NK-92 (cell line): Measurements from ENCODE around the gene NDUFB10.
"Not testable (repeated sequence)": the region's sequence is repeated elsewhere in the genome, so short reads cannot be mapped to it uniquely, and the experiment has no call there.

Experiments used
- DNase-seq: peaks from one replicate; lab custom pipeline; 2025; ENCODE audit not compliant: unreplicated experiment; lab: John Stamatoyannopoulos, UW

Gene NDUFB10

GRCh38 chr16:1959269-1960039 lies at the start of gene NDUFB10:
Gene NDUFB10, plus strand, starts transcription at chr16:1959538. Its CDS starts 87 bp downstream, at chr16:1959625.
- no peak for DNase-seq

- no peak for DNase-seq
These were observed 49.6 kb upstream of the NDUFB10 start for GRCh38 chr16:1909561-1910231.

- DNase-seq = no peak
These were observed 47.7 kb upstream of the NDUFB10 start for GRCh38 chr16:1911467-1912214.

DNA sequence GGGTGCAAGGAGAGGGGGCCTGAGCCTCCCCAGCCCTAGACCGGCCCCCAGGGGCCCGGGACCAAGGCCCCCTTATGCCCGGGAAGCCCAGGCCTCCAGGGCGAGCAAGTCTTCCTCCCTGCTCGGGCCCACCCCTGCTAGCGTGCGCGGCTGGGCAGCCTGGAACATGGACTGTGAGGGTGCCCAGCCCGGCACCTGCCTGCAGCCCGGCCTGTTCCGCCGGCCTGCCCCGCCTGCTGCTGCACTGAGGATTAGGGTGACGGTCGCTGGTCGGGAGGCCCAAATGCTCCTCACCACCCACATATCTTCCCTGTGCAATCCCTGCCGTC lies 47.2 kb upstream of the NDUFB10 start:
- DNase-seq = no peak

DNA sequence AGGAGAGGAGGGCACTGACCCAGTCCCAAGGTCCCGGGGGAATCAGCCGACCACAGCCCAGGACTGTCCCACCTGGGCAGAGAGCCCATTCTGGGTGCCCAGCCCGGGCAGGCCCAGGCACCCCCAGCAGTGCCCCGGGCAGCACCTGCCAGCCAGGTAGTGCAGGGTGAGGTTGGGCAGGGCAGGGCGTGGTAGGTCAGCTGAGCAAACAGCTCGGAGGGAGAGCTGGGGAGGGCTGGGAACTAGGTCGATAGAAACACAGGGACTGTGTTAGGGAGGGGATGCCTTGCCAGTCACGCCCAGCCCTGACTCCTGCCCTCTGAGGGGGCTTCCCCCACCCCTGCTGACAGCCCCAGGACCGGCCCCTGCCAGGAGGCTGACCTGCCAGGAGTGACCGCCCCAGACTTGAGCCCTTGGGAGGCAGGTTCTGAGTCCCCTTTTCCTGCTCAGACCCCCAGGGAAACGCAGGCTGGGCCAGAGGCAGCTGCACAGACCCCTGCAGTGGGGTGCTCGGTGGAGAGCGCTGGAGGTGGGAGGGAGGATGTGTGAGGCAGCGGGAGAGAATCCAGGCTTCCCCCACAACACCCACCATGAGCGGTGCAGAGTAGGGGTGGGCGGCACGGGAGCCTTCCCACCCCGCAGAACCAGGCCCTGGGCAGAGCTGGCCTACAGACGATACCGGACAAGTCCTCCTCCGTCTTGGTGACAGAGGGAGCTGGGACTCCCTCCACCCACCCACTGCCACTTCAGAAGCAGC lies 45.8 kb upstream of the NDUFB10 start:
- no peak for DNase-seq

GRCh38 chr16:1914084-1914608 lies 45.2 kb upstream of the NDUFB10 start:
- no peak for DNase-seq

GRCh38 chr16:1914988-1915387 lies 44.4 kb upstream of the NDUFB10 start:
- no peak for DNase-seq

DNA sequence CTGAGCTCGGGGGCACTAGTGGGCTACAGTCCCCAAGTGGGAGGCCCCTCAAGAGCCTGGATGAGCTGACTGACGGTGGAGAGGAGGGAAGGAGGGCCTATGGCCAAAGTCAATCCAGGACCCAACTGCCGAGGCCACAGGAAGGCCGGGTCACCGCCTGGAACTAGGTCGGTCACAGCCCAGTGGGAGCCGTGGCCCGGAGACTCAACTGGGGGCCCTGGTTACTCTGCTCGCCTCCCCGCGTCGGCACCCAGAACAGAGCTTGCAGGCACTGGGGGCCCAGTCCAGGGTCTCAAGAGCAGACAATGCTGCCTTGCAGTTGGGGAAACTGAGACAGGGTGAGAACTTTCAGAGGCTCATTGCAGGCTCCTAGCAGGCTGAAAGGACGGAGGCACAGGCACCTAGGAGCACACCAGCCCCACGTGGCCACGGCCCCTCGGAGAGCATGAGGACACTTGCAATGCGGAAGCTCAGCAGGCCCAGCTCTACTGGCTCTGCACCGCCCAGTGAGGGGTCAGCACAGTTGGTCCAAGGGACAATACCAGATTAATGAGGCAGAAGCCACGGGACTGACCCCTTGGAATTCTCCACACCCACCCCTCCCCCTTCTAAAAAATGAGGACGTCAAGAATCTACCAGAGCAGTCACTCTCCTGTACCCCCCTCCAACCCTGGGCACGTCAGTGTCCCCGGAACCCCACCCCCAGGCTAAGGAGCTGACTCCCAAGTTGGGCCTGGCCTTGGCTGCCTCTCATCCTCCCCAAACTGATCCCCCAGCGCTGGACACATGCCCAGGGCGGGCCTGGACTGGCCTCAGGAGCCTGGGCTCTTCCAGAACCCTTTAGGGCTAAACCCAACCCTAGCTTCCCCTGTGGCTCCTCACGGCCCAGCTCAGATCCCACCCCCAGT lies 43.4 kb upstream of the NDUFB10 start:
- DNase-seq = no peak

GRCh38 chr16:1916640-1916990 lies 42.7 kb upstream of the NDUFB10 start:
- DNase-seq = no peak

GRCh38 chr16:1917056-1917664 lies 42.2 kb upstream of the NDUFB10 start:
- no peak for DNase-seq

DNA sequence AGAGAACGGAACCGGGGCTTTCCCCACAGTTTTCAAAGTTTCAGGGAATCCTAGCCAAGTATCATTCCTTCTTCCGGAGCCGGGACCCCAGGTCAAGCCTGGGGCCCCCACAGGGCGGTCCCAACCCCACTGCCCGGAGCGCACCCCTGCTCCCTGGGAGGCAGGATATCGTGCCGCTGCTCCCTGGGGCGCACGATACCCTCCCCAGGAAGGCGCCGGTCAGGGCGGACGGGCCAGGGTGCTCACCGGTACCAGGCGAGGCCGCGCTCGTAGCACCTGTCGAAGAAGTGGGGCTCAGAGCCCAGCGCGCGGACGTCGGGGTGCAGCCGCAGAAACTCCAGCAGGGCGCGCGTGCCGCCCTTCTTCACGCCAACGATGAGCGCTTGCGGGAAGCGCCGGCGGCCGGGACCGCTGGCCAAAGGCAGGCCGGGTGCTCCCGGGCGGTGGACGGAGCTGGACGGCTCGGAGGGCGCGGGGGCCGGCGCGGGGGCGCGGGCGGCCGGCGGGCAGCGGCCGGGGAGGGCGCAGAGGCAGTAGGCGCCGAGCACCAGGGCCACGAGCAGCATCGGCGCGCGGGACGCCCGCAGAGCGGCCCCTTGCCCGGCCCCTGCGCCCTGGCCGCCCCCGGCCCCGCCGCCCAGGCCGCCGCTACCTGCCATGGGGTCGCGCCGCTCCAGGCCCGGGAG lies 41.5 kb upstream of the NDUFB10 start:
- DNase-seq = no peak

GRCh38 chr16:1918351-1919326 lies 40.7 kb upstream of the NDUFB10 start, which contains the start of gene HS3ST6:
Gene HS3ST6, minus strand, starts transcription at chr16:1918415. Its CDS starts 92 bp downstream, at chr16:1918323.
- no peak for DNase-seq

DNA sequence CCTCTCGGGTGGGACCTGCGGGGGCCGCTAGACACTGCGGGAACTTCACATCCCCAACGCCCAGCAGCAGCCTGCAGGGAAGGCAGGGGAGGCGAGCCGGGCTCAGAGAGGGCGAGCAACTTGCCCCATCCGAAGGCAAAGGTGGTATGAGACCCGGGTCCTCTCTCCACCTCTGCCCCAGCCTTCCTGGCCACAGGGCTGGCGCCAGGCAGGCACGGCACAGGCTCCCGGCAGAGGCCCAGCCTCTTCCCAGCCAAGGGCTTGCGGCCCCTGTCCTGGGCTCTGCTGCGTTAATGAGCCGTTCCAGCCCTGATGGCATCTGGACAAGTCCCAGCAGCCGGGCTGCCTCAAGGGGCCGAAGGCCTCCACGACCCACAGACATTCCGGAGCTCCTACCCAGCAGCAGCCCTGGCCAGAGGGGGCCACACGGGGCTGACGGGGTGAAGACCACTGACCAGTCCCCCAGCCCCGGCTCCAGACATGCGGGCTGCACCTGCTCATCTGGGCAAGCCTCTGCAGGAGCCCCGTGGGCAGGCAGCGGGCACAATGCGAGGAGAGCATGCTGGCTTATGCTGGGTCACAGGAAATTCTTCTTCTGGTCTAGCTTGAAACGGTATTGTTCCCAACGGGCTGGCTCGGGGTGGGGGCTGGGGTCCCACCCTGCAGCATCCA lies 39.9 kb upstream of the NDUFB10 start:
- DNase-seq = no peak

DNA sequence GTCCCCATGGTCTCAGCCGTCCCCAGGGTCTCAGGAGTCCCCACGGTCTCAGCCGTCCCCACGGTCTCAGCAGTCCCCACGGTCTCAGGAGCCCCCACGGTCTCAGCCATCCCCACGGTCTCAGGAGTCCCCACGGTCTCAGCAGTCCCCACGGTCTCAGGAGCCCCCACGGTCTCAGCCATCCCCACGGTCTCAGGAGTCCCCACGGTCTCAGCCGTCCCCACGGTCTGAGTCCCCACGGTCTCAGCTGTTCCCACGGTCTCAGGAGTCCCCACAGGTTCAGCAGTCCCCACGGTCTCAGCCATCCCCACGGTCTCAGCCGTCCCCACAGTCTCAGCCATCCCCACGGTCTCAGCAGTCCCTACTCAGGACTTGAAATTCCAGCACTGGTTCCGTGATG lies 39.2 kb upstream of the NDUFB10 start:
- not testable (repeated sequence) for DNase-seq

DNA sequence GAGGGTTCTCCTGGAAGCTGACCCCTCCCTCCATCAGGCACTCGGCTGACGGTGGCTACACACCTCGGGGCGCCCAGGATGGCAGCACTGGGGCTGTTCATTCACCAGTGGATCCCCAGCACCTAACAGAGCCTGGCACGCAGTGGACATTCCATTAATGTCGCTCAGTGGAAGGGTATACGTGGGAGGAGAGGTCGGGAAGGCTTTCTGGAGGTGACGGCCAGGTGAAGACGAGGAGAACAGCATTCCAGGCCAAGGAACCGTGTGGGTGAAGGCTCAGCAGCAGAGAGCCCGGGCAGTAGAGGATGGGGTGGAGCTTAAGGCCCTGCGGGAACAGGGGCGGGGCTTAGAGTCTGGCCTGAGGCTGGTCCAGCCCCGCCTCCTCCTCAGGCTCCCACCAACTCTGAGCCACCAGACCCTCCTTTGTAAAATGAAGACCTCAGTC lies 38.6 kb upstream of the NDUFB10 start:
- DNase-seq = no peak

DNA sequence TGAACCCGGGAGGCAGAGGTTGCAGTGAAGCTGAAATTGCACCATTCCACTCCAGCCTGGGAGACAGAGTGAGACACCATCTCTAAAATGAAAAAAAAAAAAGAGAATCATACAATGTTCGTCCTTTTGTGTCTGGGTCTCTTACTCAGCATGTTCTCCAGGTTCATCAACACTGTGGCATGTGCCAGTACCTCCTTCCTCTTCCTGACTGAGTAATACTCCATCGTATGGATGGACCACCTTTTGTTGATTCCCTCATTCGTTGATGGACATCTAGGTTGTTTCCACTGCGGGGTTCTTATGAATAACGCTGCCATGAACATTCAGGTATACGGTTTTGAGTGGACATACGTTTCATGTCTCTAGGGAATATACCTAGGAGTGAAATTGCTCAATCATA lies 37.0 kb upstream of the NDUFB10 start:
- DNase-seq = no peak
